ENCODE data around the gene PPP1R27.

The PPP1R27 gene

GRCh38 chr17:81860756-81861568, 26.1 kb upstream of the PPP1R27 start:
- peak; percentile 77 for DNase-seq

- peak; percentile 100 for DNase-seq
Observed at GRCh38 chr17:81859906-81860755, 25.3 kb upstream of the PPP1R27 start, which contains the start of gene P4HB. TSS of gene P4HB (minus strand) at chr17:81860535. CDS start at chr17:81860471, 64 bp downstream.

GRCh38 chr17:81858967-81859905, 24.4 kb upstream of the PPP1R27 start:
- DNase-seq: no peak

GRCh38 chr17:81858170-81858966, 23.5 kb upstream of the PPP1R27 start:
- DNase-seq: no peak

DNA sequence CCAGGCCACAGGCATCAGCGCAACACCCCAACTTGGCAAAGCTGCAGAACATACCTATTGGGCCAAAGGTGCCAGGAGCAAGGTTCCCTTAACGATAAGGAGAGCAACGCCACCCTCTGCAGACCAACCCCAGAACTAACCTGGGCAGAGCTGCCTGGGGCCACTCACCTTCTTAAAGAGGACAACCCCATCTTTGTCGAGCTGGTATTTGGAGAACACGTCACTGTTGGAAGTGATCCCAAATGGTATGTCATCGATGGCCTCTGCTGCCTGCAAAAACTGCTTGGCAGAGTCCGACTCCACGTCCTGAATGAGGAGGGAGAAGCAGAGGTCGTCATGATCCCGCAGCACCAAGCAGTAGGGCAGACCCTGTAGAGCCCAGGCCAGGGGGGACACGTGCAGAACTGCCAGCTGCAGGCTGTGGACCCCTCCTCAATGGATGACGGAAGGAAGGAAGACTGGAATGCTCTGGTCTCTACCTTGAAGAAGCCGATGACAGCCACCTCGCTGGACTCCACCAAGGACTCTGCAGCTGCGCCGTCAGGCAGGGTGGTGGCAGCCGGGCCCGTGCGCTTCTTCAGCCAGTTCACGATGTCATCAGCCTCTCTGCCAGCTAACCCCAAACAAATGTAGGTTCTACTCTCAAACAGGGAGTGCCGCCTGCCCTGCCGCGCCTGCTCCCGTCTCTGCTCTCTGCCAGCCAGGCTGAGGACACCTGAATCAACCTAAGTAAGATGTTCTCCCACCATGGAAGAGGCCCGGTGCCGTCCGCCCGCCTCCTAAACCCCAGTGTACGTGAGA, 20.3 kb upstream of the PPP1R27 start:
- no peak for DNase-seq

- no peak for DNase-seq
Observed at GRCh38 chr17:81852237-81852636, 17.4 kb upstream of the PPP1R27 start.

DNA sequence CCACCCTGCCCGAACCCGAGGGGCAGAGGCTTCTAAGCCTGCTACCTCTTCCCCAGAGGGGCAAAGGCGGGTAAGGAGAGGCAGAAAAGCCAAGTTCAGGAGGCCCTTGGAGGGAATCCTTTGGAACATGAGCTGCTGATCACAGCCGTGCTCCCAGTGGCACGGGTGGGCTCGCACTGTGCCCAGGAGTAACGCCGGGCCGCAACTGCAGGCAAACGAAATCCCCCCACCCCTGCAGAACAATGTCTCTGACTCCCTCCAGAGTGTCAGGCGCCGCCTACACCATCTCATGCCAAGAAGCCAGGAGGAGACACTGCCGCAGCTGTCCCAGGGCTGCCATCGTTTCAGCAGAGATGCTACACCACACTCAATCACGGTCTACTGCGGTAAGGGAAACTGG, 16.6 kb upstream of the PPP1R27 start:
- no peak for DNase-seq

DNA sequence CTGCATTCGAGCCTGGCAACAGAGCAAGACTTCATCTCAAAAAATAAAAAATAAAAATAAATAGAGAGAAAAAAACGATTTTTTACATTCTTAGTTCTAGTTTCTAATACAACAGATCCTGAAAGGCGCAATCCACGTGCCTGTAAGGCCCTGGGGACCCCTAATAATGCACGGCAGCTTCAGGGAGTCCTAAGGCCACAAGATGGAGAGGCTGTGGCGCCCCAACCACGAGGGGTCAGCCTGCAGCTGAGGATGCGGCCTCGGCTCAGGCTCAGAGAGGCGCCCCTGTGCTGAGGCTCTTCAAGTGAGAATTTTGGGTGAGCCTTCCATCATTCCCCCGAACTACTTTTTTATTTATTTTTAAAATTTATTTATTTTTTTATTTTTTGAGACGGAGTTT, 14.6 kb upstream of the PPP1R27 start:
- no peak for DNase-seq

GRCh38 chr17:81846743-81847689, 12.2 kb upstream of the PPP1R27 start:
- no peak for DNase-seq

GRCh38 chr17:81845881-81846742, 11.3 kb upstream of the PPP1R27 start:
- no peak for DNase-seq

DNA sequence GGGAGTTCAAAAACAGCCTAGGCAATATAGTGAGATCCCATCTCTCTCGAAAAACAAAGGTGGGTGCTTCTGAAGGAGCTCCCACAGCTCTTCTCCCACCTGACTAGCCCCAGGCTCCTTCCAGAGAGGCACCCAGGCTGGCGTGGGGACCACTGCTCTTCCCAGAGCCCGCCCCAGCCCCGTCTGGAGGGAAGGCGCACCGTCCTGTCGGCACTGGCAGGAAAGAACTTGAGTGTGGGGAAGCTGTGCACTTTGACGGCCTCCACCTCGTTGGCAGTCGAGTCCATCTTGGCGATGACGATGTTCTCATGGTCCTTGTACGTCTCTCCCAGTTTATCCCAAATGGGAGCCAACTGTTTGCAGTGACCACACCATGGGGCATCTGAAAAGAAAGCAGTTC, 10.5 kb upstream of the PPP1R27 start:
- DNase-seq: no peak

DNA sequence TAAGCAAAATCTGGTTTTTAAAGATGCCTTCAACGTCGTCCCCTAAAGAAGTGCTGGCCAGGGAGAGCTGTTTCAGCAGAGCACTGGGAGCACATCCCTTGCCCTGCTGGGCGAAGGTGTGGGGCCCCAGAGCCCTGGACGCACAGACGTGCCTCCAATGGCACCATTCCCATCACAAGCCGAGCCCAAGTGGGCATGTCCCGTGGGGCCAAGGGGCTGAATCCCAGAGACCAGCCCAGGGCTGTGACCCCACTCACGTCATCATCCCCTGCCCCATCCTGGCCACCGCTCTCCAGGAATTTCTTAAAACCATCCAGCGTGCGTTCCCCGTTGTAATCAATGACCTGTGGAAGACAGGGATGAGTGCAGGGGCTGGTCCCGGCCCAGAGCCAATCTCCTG, 10.0 kb upstream of the PPP1R27 start:
- no peak for DNase-seq

DNA sequence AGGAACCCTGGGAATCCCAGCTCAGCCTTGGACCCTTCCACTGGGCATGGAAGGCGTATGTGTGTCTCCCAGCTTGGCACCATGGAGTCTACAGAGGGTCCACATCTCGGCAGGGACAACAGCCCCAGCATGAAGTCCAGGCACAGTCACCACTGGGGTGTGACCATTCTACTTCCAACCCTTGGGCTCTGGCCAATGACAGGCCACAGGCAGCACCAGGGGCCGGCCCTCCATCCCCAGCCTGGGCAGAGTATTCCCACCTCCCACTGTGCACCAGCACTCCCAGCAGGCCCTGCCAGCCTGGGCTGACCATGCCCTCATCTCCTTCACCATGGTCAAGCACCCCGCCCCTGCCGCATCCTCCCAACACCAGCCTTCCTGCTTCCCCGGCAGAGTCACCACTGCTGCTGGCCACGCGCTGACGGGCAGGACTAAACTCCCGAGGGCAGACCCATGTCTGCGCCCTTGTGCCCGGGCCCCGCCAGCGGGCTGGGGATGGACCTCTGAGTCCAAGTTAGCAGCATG, 9.5 kb upstream of the PPP1R27 start:
- no peak for DNase-seq

GRCh38 chr17:81843713-81844326, 9.0 kb upstream of the PPP1R27 start:
- DNase-seq: no peak

GRCh38 chr17:81842725-81843504, 8.1 kb upstream of the PPP1R27 start:
- DNase-seq: no peak

GRCh38 chr17:81842378-81842724, 7.5 kb upstream of the PPP1R27 start:
- no peak for DNase-seq

- DNase-seq: no peak
Observed at GRCh38 chr17:81841866-81842265, 7.0 kb upstream of the PPP1R27 start.

All from activated CD4-positive, alpha-beta T cell treated with anti-CD3 and anti-CD28 coated beads, Interleukin-10, Interleukin-2, amounts not matched to agents 100 ng/mL and 50 ng/mL, durations not matched to agents 16 hours and 8 hours (primary cell).